Activated naive CD4-positive, alpha-beta T cell treated with Interleukin-2 at 50 U/mL for 16 hours (primary cell): ENCODE results near the gene C16orf89.
A peak's percentile ranks its signal among the peaks of the same experiment; 100 is the strongest.
"Not testable (repeated sequence)": the region's sequence is repeated elsewhere in the genome, so short reads cannot be mapped to it uniquely, and the experiment has no call there.

Experiments
- DNase-seq: peaks from one replicate; pipeline ENCODE4 v3.0.0-alpha.2; 2020

Gene C16orf89

GRCh38 chr16:5084099-5084731 is 18.5 kb upstream of the C16orf89 start:
- DNase-seq: not testable (repeated sequence)

DNA sequence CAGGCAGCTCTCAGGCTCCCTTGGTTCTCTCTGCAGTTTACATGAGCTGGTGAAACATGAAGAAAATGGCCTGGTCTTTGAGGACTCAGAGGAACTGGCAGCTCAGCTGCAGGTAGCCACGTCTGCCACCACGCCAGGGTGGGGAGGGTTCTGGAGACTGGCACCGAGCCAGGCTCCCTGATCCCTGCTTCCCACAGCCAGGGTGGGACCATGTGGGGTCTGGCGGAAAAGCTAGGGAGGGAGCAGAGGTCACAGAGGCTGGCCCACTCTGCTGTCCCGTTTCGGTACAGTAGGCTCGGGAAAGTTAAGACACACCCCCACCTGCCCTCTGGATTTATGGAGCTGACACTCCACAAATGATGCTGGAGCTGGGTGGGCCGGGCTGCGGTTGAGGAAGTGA is 17.9 kb upstream of the C16orf89 start:
- DNase-seq: not testable (repeated sequence)

DNA sequence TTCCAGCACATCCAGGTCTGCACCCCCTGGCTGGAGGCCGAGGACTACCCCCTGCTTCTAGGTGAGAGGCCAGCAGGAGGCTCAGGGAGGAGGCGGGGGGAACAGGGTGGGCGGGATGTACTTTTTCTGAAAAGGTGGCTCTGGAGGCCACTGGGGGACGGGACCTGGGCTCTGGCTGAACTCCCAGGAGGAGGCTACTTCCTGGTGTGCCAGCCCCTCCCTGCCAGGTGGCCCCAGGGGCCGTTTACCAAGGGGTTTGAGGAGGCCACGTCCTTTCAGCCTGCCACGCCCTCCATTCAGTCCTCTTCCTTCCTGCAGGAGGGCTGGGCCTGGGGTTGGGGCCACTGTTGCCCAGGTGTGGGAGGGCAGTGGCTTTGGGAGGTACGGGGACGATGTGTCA is 15.2 kb upstream of the C16orf89 start:
- not testable (repeated sequence) for DNase-seq

- not testable (repeated sequence) for DNase-seq
Observed at GRCh38 chr16:5080461-5080860, 14.7 kb upstream of the C16orf89 start.

GRCh38 chr16:5078626-5079025 is 12.9 kb upstream of the C16orf89 start:
- no peak for DNase-seq

DNA sequence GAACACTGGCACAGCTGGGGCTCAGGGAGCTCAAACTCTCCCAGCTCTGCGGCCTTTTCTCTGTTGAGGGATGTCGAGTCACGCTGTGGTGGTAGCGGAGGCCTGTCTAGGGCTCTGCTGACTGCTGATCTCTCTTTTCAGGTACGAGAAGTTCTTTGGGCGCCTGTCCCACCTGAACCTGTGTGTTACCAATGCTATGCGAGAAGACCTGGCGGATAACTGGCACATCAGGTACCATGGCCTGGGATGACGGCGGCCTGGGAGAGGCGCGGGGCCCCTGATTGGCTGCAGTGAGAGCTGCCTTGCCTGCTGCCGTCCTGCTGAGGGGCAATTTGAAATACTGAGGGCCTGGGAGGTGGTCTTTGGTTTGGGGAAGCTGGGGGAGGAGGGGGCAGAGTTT is 11.5 kb upstream of the C16orf89 start:
- DNase-seq: no peak

DNA sequence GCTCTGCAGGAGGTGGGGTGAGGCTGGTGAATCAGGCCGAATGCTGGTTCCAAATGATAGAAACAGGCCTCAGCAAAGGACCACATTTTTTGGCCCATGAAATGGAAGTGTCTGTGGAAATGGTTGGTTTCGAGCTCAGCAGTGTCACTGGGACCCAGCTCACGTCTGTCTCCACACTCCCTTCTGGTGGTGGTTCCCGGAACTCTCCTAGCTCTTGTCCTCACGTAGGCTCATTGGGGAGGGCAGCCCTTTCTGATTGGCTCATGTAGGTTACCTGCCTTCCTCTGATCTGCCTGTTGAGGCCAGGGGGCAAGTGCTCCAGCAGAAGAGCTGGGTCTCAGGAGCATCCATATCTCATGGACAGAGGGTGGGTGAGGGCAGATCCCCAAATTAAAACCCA is 9.9 kb upstream of the C16orf89 start:
- no peak for DNase-seq

GRCh38 chr16:5073771-5074170 is 8.0 kb upstream of the C16orf89 start:
- not testable (repeated sequence) for DNase-seq

- DNase-seq: no peak
Observed at GRCh38 chr16:5073279-5073629, 7.5 kb upstream of the C16orf89 start.

DNA sequence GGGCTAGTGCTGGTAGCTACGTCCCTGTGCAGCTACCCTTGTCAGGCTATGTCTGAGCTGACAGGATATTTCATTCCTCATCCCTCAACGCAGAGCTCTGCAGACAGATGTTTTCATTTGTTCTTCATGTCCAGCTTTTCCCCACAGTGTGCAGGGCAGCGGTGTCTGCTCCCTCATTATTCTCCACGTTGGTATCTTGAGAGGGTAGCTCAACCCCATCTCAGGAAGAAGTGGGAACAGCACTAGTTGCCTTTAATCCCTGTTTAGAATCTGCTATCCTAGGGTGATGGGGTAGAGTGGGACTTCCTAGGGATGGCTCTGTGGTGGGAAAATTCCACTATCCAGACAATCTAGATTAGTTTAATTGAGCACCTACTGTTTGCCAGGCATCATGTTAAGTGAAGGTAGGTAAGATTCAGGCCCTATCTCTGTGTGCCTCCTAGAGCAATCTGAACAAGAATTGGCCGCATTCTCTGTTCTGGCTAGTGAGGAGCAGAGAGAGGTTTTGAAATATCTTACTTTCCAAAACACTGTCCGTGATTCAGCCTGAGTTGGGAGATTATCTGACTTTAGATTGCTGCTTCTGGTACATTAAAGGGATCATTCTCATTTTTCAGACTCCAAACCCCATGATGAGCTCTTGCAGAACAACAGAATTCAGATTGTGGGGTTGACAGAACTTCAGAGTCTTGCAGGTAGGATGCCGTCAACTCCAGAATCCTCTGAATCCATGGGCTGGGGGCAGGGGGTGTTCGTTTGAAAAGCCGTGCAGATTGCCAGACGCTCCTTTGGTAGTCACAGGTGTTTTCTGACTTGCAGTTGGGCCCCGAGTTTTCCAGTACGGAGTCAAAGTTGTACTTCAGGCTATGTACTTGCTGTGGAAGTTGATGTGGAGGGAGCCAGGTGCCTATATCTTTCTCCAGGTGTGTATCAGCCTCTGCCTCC is 6.8 kb upstream of the C16orf89 start:
- no peak for DNase-seq

DNA sequence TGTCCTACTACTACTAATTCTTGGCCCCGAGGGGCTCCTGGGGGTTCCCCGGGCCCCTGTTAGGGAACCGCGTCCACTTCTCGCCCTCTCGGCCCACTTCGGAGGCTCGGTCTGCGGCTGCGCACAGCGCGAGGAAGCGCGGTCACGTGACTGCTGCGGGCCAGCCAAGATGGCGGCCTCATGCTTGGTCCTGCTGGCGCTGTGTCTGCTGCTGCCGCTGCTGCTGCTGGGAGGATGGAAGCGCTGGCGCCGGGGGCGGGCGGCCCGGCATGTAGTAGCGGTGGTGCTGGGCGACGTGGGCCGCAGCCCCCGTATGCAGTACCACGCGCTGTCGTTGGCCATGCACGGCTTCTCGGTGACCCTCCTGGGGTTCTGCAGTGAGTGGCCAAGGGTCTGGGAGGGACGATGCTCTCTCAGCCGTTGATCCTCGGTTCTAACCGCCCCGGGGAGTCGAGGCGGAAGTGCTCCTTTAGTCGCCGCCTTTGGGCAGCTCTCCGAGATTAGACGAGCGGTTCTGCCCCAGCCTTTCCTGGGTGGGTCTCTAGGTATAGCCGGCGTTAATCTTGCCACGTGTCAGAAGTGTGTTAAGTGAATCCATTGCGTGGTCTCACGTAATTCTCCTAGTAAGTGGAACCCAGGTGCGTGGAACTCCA is 6.1 kb upstream of the C16orf89 start, which contains the start of gene ALG1:
TSS of gene ALG1 (plus strand) at position 163 of the 653 bp plus-strand sequence. CDS start at position 170, 7 bp downstream.
- DNase-seq: peak; percentile 92

DNA sequence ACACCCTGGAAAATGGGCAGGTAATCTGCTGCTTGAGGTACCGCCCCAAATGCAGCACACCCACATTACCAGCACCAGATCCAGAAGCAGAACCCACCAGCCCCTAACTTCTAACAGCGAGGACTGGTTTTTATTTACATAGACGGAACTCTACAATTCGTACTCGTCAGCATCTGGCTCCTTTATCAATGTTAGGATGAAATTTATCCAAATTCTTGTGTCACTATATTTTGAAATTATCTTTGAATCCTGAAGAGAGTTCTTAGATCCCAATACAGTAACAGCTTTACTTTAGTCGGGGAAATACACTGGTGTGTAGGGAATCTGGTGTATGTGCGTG is 5.6 kb upstream of the C16orf89 start:
- no peak for DNase-seq

DNA sequence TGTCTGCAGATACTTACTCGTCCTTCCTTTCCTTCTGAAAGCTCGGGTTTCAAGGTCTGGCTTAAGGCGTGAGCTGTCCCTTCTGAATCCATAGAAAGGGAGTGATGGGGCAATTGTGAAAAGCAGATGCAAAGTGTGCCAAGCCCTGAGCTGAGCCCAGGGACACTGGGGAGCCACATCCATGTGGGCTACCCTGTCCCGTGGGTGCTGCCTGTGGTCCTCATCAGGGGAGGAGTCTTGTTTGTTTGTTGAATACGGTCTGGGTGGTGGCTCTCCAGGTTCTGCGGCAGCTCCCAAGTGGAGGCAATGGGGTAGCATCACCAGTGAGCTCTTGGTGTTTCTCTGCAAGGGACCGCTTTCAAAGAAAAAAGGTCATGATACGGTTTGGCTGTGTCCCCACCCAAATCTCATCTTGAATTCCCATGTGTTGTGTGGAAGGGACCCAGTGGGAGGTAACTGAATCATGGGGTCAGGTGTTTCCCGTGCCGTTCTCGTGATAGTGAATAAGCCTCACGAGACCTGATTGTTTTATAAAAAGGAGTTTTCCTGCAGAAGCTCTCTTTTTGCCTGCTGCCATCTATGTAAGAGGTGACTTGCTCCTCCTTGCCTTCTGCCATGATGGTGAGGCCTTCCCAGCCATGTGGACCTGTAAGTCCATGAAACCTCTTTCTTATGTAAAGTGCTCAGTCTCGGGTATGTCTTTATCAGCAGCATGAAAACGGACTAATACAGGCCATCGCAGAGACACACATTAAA is 4.9 kb upstream of the C16orf89 start:
- DNase-seq: no peak

- no peak for DNase-seq
Observed at GRCh38 chr16:5069854-5070253, 4.1 kb upstream of the C16orf89 start.

DNA sequence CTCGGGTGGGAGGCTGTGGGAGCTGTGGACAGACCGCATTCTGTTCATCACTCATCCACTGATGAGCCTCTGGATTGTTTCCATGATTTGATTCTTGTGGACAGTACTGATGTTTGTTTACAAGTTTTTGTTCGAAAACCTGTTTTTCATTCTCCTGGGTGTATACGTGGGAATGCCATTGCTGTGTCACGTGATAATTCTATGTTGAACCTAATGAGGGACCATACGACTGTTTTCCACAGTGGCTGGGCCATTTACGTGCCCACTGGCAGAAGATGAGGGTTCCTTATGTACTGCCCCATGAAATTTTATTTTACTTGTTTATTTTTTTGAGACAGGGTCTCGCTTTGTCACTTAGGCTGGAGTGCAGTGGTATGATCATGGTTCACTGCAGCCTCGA is 3.3 kb upstream of the C16orf89 start:
- DNase-seq: no peak

- DNase-seq: no peak
Observed at GRCh38 chr16:5066511-5066910, 755 bp upstream of the C16orf89 start.

DNA sequence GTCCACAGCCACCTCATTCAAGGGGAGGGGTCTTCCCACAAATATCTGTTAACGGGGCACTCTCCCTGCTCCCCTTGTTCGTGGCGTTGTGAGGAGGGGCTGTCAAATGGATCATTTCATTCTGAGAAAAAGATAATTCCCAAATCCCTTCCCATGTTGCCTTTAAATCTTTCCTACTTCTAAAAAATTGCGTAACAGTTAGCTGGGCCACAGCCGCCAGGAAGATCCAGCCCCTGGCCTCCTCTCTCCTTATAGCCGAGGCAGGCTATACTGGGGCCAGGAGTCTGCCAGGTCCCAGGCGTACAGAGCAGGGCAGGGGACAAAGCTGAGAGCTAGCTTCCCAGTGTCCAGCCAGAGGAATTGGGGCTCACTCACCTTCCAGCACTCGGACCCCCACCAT is 430 bp downstream of the C16orf89 start:
- DNase-seq: no peak

DNA sequence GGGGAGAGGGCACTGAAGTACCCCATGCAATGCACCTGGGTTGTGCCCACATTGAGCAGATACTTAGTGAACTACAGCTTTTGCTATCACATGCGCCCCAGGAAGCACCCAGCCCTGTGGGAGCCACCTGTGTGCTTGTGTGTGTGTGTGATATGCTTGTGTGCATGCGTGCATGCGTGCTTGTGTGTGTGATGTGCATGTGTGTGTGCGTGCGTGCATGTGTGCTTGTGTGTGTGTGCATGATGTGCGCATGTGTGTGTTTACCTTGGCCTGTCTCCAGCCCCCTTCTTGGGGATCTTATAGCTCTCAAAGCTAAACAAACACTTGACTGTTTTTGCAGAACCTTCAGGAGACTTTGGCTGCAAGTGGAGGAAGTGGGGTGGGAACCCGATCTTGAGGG is 841 bp downstream of the C16orf89 start:
- DNase-seq: no peak

DNA sequence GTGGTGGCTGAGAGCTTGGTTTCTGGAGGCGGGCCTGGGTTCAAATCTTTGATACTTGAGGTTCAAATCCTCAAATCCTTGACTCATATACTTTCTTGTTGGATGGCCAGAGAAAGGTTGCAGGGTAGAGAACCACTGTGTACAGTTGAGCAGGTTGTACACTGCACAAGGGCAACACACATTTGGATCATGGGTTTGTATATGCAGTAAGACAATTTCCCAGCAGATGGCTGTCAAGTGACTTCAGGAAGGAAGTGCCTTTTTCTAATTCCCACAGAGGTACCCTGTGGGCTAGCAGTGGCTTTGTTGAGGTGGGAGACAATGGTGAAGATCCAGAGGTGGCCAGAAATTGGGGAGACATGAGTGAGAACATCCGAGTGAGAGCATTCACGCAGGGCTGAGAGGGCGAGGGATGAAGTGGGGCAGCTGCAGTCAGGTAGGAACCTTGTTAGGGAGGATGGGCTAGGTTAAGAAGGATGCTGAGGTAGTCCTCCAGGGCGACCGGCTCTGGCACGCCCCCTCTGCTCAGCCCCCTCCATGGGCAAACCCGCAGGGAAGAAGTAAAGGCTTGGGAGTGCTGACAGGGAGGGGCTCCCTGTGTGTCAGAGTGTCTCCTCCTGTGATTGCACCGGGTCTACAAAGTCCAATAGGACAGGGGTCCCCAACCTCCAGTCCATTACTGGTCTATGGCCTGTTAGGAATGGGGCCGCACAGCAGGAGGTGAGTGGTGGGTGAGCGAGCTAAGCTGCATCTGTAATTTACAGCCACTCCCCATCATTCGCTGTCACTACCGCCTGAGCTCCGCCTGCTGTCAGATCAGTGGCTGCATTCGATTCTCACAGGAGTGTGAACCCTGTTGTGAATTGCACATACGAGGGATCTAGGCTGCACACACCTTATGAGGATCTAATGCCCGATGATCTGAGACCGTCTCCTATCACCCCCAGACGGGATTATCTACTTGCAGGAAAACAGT is 2.7 kb downstream of the C16orf89 start:
- DNase-seq: no peak

DNA sequence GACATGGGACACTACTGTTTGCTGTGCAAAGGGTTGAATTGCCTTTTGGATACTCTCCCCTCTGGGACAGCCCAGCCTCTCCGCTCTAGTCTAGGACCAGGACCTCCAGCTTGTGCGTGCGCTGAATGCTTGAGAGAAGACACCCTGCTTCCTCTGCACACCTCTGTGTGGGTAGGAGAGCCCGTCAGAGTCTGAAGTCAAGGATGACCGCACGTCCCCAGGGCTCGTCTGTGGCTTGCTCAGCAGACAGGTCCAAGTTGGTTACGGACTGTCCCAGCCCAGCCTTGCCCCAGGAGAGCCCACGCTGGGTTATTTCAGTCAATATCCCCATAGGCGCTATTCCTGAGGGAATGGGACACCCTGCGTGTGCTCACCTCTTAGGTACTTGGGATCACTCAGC is 3.7 kb downstream of the C16orf89 start:
- no peak for DNase-seq

- no peak for DNase-seq
Observed at GRCh38 chr16:5060073-5060641, 5.6 kb downstream of the C16orf89 start.
